ENCODE measurements around the gene SPRY2. TPM values are rescaled to one million over a fixed set of nuclear protein-coding genes. Genes with fewer than 3 reads are reported as not detected.

The SPRY2 gene, protein sequence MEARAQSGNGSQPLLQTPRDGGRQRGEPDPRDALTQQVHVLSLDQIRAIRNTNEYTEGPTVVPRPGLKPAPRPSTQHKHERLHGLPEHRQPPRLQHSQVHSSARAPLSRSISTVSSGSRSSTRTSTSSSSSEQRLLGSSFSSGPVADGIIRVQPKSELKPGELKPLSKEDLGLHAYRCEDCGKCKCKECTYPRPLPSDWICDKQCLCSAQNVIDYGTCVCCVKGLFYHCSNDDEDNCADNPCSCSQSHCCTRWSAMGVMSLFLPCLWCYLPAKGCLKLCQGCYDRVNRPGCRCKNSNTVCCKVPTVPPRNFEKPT
- 7.7 and 12.2 TPM in 2 replicates for total RNA-seq

DNA sequence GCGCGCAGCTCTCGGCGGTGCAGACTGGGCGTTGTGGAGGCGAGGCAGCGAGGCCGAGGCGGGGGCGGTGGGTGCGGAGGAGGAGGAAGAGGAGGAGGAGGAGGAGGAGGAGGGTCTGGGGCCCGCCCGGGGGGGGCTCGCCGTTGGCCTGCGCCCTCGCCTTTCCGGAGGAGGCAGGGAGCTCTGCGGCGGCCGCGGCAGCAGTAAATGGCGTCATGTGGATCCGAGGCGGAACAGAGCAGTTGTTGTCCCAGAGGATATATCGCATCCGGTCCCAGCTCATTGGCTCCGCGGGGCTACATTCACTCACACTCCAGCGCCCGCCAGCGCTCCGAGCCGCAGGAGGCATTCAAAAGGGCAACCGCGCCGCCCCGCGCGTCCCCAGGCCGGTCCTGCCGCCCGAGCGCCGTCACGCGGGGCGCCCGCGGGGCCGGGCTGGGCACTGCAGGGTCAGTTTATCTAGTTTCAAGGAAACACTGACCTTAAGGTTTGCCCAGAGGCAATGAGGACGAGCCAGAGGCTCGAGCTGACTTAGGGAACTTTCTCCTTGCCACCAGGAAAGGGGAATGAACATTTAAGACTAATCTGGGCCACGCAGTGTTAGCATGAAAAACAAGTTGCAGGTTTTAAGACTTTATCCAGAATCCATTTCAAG lies at the start of gene SPRY2:
TSS of gene SPRY2 (minus strand) at position 26 of the 655 bp plus-strand sequence. CDS start 3,421 bp downstream, outside the sequence.

Small RNAs within 50 kb of the gene (small RNA-seq; reads per million reads assigned to genes)
- gene RNU6-61P, result 0.15 reads per million
